ENCODE measurements around the gene KIF23.
A peak's percentile ranks its signal among the peaks of the same experiment; 100 is the strongest.

Gene KIF23

DNA sequence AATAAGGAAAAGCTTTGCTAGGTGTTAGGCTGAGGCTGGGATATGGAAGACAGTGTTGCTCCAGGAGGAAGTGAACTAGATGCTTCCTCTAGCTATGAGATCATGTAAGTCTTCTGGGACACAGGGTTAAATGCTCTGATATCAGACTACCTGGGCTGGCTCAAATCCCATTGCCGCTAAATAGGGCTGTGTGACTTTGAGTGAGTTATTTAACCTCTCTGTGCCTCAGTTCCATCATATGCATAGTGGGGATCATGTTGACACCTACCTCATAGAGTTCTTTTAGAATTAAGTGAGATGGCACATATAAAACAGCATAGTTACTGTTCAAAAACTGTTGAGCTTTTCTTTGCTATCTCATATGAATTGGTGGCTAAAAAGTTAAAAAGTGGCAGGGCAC lies 51.1 kb downstream of the KIF23 start:
- DNase-seq (ENCODE audit: low read depth) = no peak

- DNase-seq (ENCODE audit: low read depth) = no peak
These were observed 52.6 kb downstream of the KIF23 start for GRCh38 chr15:69466733-69467132.

DNA sequence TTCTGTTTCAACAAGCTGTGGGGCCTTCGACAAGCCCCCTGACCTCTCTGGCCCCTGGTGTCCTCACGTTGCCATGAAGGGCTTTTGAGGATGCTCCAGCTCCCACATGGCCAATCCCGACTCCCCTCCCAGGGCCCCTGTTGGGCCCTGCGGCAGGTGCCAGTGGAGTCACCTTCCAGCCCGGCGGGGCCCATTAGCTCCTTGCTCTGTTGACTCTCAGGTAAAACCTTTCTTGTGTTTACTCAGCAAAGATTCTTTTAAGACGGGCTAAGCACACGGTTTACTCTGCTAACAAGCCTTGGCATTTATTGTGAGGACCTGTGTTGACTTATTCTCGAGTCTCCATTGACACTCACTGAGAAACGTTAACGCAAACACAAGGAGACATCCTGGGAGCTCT lies 53.5 kb downstream of the KIF23 start:
- no peak for DNase-seq (ENCODE audit: low read depth)

- DNase-seq (ENCODE audit: low read depth) = peak; percentile 72
These were observed 54.3 kb downstream of the KIF23 start for GRCh38 chr15:69468241-69469121.

DNA sequence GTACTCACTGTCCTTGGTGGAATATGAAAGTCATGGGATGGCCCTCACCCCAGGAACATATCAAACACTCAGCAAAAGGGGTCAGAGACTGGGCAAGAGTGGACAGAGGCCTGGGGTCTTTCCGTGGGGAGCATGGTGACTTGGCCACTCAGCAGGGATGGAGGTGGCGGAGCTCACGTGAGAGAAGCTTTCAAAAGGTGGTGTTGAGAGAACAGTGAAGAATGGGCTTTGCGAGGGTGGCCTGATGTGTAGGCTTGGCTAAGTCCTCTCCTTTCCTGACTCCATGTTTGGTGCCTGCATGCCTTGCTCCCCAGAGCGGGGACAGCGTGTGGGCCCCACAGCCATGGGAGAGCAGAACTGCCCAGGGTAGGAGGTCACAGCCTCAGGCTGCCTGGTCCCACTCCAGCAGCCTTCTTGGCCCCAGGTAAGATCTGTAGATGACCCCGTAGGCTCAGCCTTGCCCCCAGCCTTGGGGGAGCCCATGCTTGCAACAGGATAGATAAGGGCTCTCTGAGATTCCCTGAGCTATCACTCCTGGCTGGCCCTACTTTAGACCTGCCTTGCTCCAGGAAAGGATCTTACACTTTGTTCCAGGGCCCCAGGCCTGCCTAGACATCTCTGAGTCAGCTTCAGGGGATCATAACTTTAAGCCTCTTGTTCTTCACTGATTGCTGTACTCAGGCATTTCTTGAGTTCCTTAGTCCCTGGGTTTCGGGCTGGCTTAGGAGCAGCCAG lies 55.5 kb downstream of the KIF23 start:
- DNase-seq (ENCODE audit: low read depth) = no peak

GRCh38 chr15:69472046-69472445 lies 57.9 kb downstream of the KIF23 start:
- no peak for DNase-seq (ENCODE audit: low read depth)

- DNase-seq (ENCODE audit: low read depth) = no peak
These were observed 58.4 kb downstream of the KIF23 start for GRCh38 chr15:69472562-69472961.

DNA sequence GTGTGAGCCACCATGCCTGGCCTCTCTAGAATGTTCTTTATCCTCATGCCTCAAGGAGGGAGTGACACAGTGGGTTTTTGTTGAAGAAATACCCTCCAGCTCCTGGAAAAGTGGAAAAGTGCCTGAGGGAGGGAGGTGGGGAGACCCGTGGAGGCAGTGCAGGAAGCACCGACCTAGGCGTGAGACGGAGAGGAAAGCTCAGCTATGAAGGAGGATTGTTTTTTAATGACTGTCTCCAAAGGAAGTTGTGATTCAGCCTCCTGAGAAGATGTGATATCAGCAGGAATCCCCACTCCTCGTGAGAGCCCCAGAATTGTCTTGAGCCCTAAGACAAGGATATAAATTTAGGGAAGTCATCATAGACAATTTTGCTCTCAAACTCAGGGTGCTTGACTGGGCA lies 60.1 kb downstream of the KIF23 start:
- DNase-seq (ENCODE audit: low read depth) = no peak

GRCh38 chr15:69474846-69475455 lies 60.8 kb downstream of the KIF23 start:
- no peak for DNase-seq (ENCODE audit: low read depth)

GRCh38 chr15:69475769-69476358 lies 61.7 kb downstream of the KIF23 start:
- peak; percentile 61 for DNase-seq (ENCODE audit: low read depth)

DNA sequence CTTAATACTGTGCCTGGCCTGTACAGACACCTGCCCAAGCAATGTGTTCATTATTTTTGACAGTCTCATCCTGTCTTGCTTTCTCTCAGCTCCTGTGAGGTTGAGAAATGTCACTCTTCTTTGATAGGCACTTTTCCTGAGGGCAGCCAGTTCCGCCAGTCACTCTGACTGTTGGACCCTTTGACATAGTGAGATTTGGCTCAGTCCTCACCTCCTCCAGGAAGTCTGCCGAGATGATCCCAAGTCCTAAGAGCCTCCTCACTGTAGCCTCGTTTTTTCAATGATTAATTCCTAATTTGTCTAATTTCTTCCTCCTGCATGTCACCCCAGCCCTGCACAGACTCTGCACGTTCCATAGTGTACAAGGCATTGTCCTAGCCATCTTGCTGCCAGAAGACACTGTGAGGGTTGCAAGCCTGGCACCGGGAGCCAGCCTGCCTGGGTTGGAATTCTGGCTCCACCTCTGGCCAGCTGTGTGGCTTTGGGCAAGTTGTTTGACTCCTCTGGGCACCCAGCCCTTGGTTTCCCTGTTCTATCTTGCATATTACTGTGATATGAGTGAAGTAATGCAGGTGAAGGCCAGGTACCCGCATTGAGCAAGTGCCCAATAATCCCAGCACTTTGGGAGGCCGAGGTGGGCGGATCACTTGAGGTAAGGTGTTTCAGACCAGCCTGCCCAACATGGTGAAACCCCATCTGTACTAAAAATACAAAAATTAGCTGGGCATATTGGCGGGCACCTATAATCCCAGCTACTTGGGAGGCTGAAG lies 62.7 kb downstream of the KIF23 start:
- DNase-seq (ENCODE audit: low read depth) = no peak

DNA sequence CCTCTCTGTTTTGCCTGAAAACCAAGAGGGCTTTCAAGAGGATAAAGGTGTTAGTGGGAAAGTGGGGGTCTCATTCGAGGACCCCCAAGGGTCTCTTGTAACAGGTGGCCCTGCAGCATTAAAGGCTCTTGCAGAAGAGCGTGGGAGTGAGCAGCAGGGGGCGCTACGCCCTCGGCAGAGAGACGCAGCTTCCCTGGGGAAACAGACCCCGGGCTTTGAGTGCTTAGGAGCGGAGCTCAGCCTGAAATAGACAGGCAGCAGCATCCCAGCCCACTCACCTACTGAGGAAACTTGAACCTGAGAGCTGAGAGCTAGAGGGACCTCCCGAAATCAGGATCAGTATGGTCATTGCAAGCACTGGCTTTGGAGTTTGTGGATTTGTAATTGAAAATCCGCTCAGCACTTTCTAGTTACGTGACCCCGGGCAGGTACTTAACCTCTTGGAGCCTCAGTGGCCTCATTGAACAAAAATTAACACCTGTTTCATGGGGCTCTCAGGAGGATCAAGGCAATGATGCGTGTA lies 64.2 kb downstream of the KIF23 start:
- no peak for DNase-seq (ENCODE audit: low read depth)

DNA sequence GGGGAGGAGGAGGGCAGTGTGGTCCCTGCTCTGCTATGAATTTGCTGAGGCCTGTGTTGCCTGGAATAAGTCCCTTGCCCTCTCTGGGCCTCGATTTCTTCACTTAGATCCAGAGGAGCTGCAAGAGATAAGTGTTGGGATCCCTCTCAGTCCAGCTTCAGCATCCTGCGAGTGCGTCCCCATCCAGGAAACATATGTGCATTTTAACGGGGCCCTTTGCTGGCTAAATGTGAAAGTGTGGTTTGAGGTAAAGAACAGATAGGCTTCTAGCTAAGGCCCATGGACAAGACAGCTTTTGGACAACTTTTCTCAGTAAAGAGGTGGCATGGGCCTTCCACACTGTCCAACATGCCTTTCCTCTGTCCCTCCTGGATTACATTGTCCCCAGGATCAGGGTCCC lies 64.9 kb downstream of the KIF23 start:
- no peak for DNase-seq (ENCODE audit: low read depth)

DNA sequence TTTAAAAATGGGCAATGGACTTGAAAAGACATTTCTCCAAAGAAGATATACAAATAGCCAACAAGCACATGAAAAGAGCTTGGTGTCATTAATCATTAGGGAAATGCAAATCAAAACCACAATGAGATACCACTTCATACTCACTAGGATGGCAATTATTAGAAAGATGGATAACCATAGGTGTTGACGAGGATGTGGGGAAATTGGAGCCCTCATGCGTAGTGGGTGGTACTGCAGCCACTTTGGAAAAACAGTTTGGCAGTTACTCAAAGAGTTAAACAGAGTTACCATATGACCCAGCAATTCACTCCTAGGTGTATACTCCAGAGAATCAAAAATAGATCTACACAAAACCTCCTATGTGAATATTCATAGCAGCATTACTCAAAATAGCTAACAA lies 65.8 kb downstream of the KIF23 start:
- DNase-seq (ENCODE audit: low read depth) = no peak

DNA sequence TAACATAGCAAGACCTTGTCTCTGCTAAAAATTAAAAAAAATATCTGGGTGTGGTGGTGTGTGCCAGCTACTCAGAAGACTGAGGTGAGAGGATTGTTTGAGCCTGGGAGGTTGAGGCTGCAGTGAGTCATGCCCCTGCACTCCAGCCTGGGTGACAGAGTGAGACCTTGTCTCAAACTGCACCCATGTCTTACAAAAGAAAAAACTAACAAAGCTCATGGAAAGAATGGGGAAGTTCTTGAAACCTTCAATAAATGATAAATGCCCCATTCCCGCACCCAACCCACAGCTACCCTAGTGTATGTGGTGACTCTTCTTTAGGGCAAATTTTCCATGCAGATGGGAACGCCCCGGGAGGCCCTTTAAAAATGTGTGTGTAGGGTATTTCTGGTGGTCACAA lies 66.8 kb downstream of the KIF23 start:
- no peak for DNase-seq (ENCODE audit: low read depth)

GRCh38 chr15:69482686-69483256 lies 68.6 kb downstream of the KIF23 start:
- no peak for DNase-seq (ENCODE audit: low read depth)

DNA sequence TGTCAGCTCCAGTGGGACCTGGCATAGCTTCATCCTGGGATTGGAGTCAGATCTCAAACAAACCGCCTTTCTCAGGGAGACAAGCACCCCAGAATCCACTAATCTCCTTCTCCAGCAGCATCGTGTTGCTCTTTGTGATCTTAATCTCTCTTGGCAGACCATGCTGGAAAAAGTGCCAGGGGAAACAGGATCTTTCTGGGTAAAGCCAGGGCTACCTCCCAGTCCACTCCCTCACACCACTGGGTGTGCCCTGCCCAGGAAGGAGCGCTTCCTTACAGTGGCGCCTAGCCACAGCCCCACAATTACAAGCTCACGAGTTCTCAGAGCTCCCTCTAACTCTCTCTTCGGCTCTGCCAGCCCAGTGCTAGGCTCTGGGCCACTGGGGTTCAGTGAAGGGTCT lies 70.7 kb downstream of the KIF23 start:
- no peak for DNase-seq (ENCODE audit: low read depth)

DNA sequence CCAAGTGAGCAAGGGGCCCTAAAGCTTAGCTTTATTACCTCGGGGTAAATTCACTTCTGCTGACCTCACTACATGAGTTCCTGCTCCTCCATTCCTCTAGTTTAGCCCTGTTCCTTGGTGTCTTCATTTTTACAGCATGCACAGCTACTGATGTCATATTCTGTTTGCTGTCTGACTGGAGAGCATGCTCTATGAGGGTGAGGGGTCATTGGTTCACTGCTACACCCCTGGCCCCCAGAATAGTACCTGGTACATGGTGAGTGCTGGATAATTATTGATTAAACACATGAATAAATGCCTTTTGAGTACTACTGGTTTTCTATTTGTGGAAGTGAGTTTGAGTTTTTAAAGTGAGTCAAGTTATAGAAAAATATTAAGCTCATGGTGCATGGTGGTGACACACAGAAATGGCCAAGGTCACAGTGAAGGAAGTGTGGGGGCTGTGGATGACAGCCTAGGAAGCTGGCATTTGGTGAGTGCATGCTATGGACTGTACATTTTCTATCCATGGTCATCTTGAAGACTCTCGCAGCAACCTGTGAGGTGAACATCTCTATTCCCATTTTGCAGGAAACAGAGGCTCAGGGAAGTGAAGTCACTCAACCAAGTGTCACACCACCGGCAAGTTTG lies 72.4 kb downstream of the KIF23 start:
- DNase-seq (ENCODE audit: low read depth) = no peak

GRCh38 chr15:69489073-69489571 lies 75.0 kb downstream of the KIF23 start:
- no peak for DNase-seq (ENCODE audit: low read depth)

GRCh38 chr15:69490356-69491037 lies 76.3 kb downstream of the KIF23 start:
- DNase-seq (ENCODE audit: low read depth) = no peak
